Suprapubic skin (tissue), 4 donors: ENCODE data around the gene GNA14.

Source experiments
- EP300 ChIP-seq: sonication (generic); formaldehyde crosslinking; IDR thresholded peaks from one replicate; pipeline ENCODE4 v1.6.1; 2017; ENCODE audit warnings: antibody characterized with exemption
- POLR2A ChIP-seq, 2 donors: fragments of 450-650 bp; IDR thresholded peaks; one replicate each; pipeline ENCODE4 v1.6.1; 2017; ENCODE audit warnings: antibody characterized with exemption in 2 of 2, mild to moderate bottlenecking in 2 of 2, moderate library complexity in 2 of 2
- POLR2AphosphoS5 ChIP-seq, 3 donors: sonication (generic); formaldehyde crosslinking; IDR thresholded peaks; one replicate each; pipeline ENCODE4 v1.6.1; 2017; ENCODE audit warnings: antibody characterized with exemption in 3 of 3
- TF ChIP-seq, protein P1 (sequence below), 2 donors: fragments of 200-600 bp in 1 of 2; fragments of 450-650 bp in 1 of 2; sonication (generic) in 1 of 2; IDR thresholded peaks; one replicate each; pipeline ENCODE4 v1.5.1; 2016 to 2019; ENCODE audit warnings: antibody characterized with exemption in 2 of 2, mild to moderate bottlenecking in 1 of 2, moderate library complexity in 1 of 2

DNA sequence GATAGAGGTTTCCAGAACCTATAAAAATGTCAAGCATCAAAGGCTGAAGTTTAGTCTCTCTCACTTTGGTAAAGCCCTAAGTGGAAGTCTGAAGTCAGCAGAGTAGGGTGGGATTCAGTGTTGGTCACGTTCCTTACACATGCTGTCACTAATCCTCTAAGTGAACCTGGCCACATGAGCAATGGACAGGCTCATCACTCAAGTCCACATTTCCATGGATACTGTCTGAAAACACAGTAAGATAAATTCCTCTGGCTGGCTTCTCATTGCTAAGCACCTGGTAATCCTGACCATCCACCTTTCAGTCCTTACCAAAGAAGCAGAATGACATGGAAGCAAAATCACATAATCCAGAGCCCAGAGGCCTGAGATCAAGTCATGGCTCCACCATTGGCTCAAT, 43.8 kb downstream of the GNA14 start:
- TF ChIP-seq POLR2A (IDR thresholded peaks at IDR 0.05) (no peak), EP300 (no peak), POLR2AphosphoS5 (IDR thresholded peaks at IDR 0.05) (no peak)
- TF ChIP-seq, protein P1, sequence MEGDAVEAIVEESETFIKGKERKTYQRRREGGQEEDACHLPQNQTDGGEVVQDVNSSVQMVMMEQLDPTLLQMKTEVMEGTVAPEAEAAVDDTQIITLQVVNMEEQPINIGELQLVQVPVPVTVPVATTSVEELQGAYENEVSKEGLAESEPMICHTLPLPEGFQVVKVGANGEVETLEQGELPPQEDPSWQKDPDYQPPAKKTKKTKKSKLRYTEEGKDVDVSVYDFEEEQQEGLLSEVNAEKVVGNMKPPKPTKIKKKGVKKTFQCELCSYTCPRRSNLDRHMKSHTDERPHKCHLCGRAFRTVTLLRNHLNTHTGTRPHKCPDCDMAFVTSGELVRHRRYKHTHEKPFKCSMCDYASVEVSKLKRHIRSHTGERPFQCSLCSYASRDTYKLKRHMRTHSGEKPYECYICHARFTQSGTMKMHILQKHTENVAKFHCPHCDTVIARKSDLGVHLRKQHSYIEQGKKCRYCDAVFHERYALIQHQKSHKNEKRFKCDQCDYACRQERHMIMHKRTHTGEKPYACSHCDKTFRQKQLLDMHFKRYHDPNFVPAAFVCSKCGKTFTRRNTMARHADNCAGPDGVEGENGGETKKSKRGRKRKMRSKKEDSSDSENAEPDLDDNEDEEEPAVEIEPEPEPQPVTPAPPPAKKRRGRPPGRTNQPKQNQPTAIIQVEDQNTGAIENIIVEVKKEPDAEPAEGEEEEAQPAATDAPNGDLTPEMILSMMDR (IDR thresholded peaks at IDR 0.05): no peak
